ENCODE data around the gene DHX36. TPM values are rescaled to one million over a fixed set of nuclear protein-coding genes. Genes with fewer than 3 reads are reported as not detected.

The DHX36 gene
- total RNA-seq, 6 experiments from 2014 or later, result 17.6 to 39.1 (median 22.7) TPM

- Histone ChIP-seq H3K27ac (no peak overlapping the region), H3K36me3 (peaks cover 0 to 50% (median 20%) of the 10 kb centered on the region in 4 donors), H3K27me3 (no peaks in the 10 kb centered on the region), H3K9me3 (no peaks in the 10 kb centered on the region), H3K4me3 (no peak overlapping the region), H3K4me1 (no peaks in the 10 kb centered on the region)
- WGBS (ENCODE audit: insufficient coverage, low coverage, low lambda C conversion rate, missing lambda C conversion rate), result 78% methylated on average over 2 of the region's 2 CpGs
- intact Hi-C loops (cut with DNase I), result no loop called here
- DNase-seq (no peak), ATAC-seq (no peak)
- TF ChIP-seq CTCF (IDR thresholded peaks at IDR 0.05) (no peak), POLR2A (IDR thresholded peaks at IDR 0.05) (no peak)
These were observed 50.9 kb downstream of the DHX36 start for GRCh38 chr3:154273381-154273780.

- 100% methylated on average over 1 of the region's 8 CpGs for WGBS (ENCODE audit: insufficient coverage, low coverage, low lambda C conversion rate, missing lambda C conversion rate)
- no peak overlapping the region for H3K27ac ChIP-seq
- no peaks in the 10 kb centered on the region for H3K9me3 ChIP-seq
- no peaks in the 10 kb centered on the region for H3K27me3 ChIP-seq
- H3K4me3 ChIP-seq, result no peak overlapping the region
- intact Hi-C loops (cut with DNase I), result loop anchor here in 1 of 2 donors (10.0 kb wide), 1 partner anchor 150 kb away; no protein-coding TSS in a partner anchor
- peaks cover 0 to 22% (median 10%) of the 10 kb centered on the region in 4 donors for H3K4me1 ChIP-seq
- H3K36me3 ChIP-seq, result peaks cover 0 to 45% (median 10%) of the 10 kb centered on the region in 4 donors
- ATAC-seq, result no peak
- TF ChIP-seq CTCF (IDR thresholded peaks at IDR 0.05), result no peak
- no peak for TF ChIP-seq POLR2A (IDR thresholded peaks at IDR 0.05)
- DNase-seq, result no peak
These were observed 69.8 kb downstream of the DHX36 start for GRCh38 chr3:154254527-154254926.

GRCh38 chr3:154252759-154253638 is 71.3 kb downstream of the DHX36 start:
- no peak for TF ChIP-seq POLR2A (IDR thresholded peaks at IDR 0.05)
- peak; percentile 86 to 91 (median 90) for TF ChIP-seq CTCF (IDR thresholded peaks at IDR 0.05)
- DNase-seq, result peak; percentile 90 to 93 (median 90)
- H3K27ac ChIP-seq, result peak overlapping the region in 1 of 3 donors; percentile 20
- no peaks in the 10 kb centered on the region for H3K27me3 ChIP-seq
- peaks cover 0 to 37% (median 5%) of the 10 kb centered on the region in 4 donors for H3K36me3 ChIP-seq
- no peaks in the 10 kb centered on the region for H3K9me3 ChIP-seq
- WGBS (ENCODE audit: insufficient coverage, low coverage, low lambda C conversion rate, missing lambda C conversion rate), result under 1% methylated on average over 8 of the region's 11 CpGs
- intact Hi-C loops (cut with DNase I), result loop anchor here in 1 of 2 donors (10.0 kb wide), 1 partner anchor 148 kb away; no protein-coding TSS in a partner anchor
- H3K4me1 ChIP-seq, result peaks cover 0 to 30% (median 10%) of the 10 kb centered on the region in 4 donors
- peak; percentile 93 to 96 (median 96) for ATAC-seq
- no peak overlapping the region for H3K4me3 ChIP-seq

- DNase-seq (peak in 1 of 3 donors; percentile 53), ATAC-seq (peak; percentile 78 to 86 (median 80))
- 29% methylated on average over 3 of the region's 3 CpGs for WGBS (ENCODE audit: insufficient coverage, low coverage, low lambda C conversion rate, missing lambda C conversion rate)
- no peaks in the 10 kb centered on the region for H3K27me3 ChIP-seq
- intact Hi-C loops (cut with DNase I), result loop anchor here in 1 of 2 donors (10.0 kb wide), 1 partner anchor 147 kb away; no protein-coding TSS in a partner anchor
- no peaks in the 10 kb centered on the region for H3K9me3 ChIP-seq
- no peak for TF ChIP-seq CTCF (IDR thresholded peaks at IDR 0.05)
- no peak for TF ChIP-seq POLR2A (IDR thresholded peaks at IDR 0.05)
- no peak overlapping the region for H3K4me3 ChIP-seq
- H3K4me1 ChIP-seq, result peaks cover 0 to 30% (median 10%) of the 10 kb centered on the region in 4 donors
- peaks cover 0 to 24% (median 2%) of the 10 kb centered on the region in 4 donors for H3K36me3 ChIP-seq
- peak overlapping the region in 2 of 3 donors; percentile 42 to 50 for H3K27ac ChIP-seq
These were observed 72.7 kb downstream of the DHX36 start for GRCh38 chr3:154251610-154252009.
